ENCODE data around the gene CETN1. TPM values are rescaled to one million over a fixed set of nuclear protein-coding genes. Genes with fewer than 3 reads are reported as not detected.

CETN1 gene
- not detected for total RNA-seq

DNA sequence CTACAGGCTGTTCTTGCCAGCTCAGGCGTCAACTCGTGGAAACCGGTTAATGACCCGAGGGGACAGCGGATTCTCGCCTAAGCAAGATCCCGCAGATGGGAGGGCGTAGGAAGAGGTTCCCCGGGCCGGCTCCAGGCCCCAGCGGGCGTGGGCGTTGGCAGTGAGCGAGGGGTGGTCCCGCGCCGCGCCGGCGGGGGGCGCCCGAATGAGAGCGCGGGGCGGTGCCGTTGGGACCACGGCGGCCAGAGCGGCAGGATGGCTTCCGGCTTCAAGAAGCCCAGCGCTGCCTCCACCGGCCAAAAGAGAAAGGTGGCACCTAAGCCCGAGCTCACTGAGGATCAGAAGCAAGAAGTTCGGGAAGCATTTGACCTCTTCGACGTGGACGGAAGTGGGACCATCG, at the start of gene CETN1:
CETN1 (plus strand) TSS at position 227 of the 400 bp plus-strand sequence; CDS start at position 256, 29 bp downstream.
- no peaks in the 10 kb centered on the region for H3K9me3 Mint-ChIP-seq (ENCODE audit: low read depth)
- ChIA-PET CTCF (interaction anchor here (0.8 kb wide), 1 partner anchor 13 kb away, joined by 3 read pairs; no protein-coding TSS in a partner anchor), POLR2A (no interaction called here)
- H3K27ac Mint-ChIP-seq, result no peak within 1 kb of the TSS
- ATAC-seq (no peak), DNase-seq (no peak)
- H3K4me1 Mint-ChIP-seq, result no peaks in the 10 kb centered on the region
- no peak within 1 kb of the TSS for H3K4me3 Mint-ChIP-seq
- H3K27me3 Mint-ChIP-seq, result peaks cover 6% of the 10 kb centered on the region
- intact Hi-C loops (cut with DNase I, micrococcal nuclease), result no loop called here
- H3K36me3 Mint-ChIP-seq (ENCODE audit: low read depth), result no peaks in the 10 kb centered on the region

DNA sequence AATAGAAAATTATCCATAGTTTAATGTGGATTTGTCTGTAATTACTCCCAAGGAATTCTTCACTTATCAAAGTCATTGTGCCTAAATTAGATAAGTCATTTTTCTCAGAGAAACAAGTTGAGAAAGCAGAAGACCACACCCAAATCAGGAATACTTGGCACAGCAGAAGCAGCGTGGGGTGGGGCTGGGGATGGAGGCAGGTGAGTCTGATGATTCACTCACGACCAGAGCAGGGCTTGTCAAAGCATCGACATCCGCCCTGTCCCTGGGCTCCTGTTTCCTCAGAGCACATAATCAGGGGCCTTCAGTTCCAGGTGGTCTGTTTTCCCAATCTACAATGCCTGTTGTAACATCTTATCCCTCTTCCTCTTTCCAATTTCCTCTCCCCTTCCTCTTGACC, 48.2 kb upstream of the CETN1 start:
- no peak for DNase-seq
- intact Hi-C loops (cut with DNase I, micrococcal nuclease), result no loop called here
- Mint-ChIP-seq H3K9me3 (ENCODE audit: low read depth) (no peaks in the 10 kb centered on the region), H3K36me3 (ENCODE audit: low read depth) (no peaks in the 10 kb centered on the region), H3K27me3 (peaks cover 11% of the 10 kb centered on the region), H3K4me1 (no peaks in the 10 kb centered on the region), H3K27ac (no peak overlapping the region), H3K4me3 (no peak overlapping the region)
- ChIA-PET CTCF (no interaction called here), POLR2A (no interaction called here)
- no peak for ATAC-seq

DNA sequence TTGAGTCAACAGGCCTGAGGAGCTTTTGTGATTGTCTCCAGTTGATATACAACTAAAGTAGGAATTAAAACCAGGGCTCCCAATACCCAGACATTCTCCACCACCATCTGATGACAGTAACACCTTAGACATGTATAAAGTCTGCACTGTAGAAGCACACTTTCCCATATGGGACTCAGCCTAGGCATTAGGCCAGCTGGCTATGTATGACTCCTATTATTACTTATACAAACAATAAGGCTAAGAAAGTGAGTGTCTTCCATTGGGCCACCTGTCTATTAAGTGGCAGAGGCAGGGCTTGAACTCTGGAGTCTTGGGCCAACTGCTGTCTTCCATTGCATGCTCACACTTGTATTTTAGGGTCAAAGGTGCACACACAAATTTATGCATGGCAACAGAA, 47.5 kb upstream of the CETN1 start:
- CTCF ChIA-PET, result no interaction called here
- no peaks in the 10 kb centered on the region for H3K4me1 Mint-ChIP-seq
- H3K9me3 Mint-ChIP-seq (ENCODE audit: low read depth), result no peaks in the 10 kb centered on the region
- peaks cover 11% of the 10 kb centered on the region for H3K27me3 Mint-ChIP-seq
- H3K4me3 Mint-ChIP-seq, result no peak overlapping the region
- no peak for DNase-seq
- no peak for ATAC-seq
- H3K27ac Mint-ChIP-seq, result no peak overlapping the region
- no peaks in the 10 kb centered on the region for H3K36me3 Mint-ChIP-seq (ENCODE audit: low read depth)
- POLR2A ChIA-PET, result no interaction called here
- intact Hi-C loops (cut with DNase I, micrococcal nuclease), result no loop called here

DNA sequence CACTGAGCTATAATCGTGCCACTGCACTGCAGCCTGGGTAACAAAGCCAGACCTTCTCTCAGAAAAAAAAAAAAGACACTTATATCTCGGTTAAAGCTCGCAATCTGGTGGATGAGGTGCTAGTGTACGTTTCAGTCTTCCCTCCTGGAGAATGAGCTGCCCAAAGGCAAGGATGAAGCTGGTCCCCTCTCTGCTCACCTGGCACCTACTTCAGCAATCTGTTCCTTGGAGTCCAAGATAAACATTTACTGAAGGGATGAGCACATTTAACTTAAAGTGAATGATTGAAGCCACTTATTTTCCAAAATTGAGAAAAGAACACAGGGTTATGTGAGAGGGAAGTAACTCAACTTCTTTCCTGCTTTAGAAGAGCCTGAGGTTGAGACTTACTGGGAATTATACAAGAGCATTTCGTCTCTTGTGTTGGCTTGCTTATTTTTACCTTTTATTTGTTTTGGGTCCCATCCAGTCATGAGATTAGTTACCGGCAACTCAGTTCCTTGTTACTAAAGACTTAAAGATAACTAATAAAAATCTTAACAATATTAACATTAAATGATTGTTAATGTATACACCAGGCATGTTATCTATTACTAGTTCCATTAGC, 46.1 kb upstream of the CETN1 start:
- H3K4me1 Mint-ChIP-seq, result no peaks in the 10 kb centered on the region
- no peak for ATAC-seq
- no peak for DNase-seq
- POLR2A ChIA-PET, result interaction anchor here (0.6 kb wide), 1 partner anchor 580 kb away, joined by 9 read pairs; no protein-coding TSS in a partner anchor
- H3K27ac Mint-ChIP-seq, result no peak overlapping the region
- H3K36me3 Mint-ChIP-seq (ENCODE audit: low read depth), result no peaks in the 10 kb centered on the region
- CTCF ChIA-PET, result no interaction called here
- H3K9me3 Mint-ChIP-seq (ENCODE audit: low read depth), result no peaks in the 10 kb centered on the region
- H3K4me3 Mint-ChIP-seq, result no peak overlapping the region
- intact Hi-C loops (cut with DNase I, micrococcal nuclease), result no loop called here
- H3K27me3 Mint-ChIP-seq, result peaks cover 11% of the 10 kb centered on the region

DNA sequence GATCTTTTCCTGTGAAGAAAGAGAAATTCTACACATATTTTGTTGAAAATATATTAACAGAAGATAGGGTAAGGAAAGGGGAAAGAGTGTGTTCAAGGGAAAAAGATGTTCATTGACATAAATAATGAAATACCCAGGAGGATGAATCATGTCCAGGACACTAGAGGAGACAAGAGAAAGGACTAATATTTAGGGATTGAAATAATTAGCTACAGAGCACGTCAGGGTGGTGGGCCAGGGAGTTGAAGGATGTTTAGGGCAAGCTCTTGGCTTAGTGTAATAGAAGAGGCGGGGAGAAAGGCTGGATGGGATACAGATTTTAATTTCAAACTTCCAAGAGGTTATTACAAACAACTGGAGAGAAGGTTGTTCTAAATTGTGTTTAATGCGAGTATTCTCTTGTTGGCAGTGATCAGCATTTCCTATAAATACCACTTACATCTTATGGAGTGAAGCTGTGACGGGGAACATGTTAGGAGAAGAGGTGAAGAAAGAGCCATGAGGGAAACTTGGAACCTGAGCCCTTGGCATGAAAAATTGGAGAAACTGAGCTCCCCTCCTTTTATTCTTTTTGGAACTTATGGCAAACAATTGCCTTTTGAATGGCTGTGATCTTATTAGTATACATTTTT, 36.6 kb upstream of the CETN1 start:
- Mint-ChIP-seq H3K4me3 (no peak overlapping the region), H3K27me3 (no peaks in the 10 kb centered on the region), H3K4me1 (no peaks in the 10 kb centered on the region), H3K9me3 (ENCODE audit: low read depth) (no peaks in the 10 kb centered on the region), H3K27ac (no peak overlapping the region), H3K36me3 (ENCODE audit: low read depth) (no peaks in the 10 kb centered on the region)
- intact Hi-C loops (cut with DNase I, micrococcal nuclease), result no loop called here
- ATAC-seq (no peak), DNase-seq (no peak)
- POLR2A ChIA-PET, result no interaction called here
- CTCF ChIA-PET, result no interaction called here

DNA sequence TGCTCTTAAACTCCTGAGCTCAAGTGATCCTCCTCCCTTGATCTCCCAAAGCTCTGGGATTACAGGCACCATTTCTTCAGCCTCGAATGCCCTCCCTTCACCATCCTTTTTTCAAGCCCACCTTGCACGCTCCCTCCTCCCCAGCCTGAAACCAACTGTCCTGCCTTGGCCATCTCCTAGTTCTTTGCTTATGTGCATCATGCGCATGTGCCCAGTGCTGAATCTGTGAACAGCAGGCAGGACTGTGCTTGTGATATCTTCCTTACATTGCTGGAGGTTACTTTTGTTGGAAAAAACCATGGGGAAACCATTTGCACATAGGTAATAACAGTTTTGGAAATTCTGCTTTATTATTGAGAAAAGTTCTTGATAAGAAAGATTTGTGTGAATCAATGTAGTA, 30.2 kb upstream of the CETN1 start:
- ATAC-seq (no peak), DNase-seq (no peak)
- Mint-ChIP-seq H3K4me3 (no peak overlapping the region), H3K9me3 (ENCODE audit: low read depth) (no peaks in the 10 kb centered on the region), H3K4me1 (no peaks in the 10 kb centered on the region), H3K27me3 (no peaks in the 10 kb centered on the region), H3K27ac (no peak overlapping the region), H3K36me3 (ENCODE audit: low read depth) (no peaks in the 10 kb centered on the region)
- intact Hi-C loops (cut with DNase I, micrococcal nuclease), result no loop called here
- POLR2A ChIA-PET, result no interaction called here
- CTCF ChIA-PET, result no interaction called here

DNA sequence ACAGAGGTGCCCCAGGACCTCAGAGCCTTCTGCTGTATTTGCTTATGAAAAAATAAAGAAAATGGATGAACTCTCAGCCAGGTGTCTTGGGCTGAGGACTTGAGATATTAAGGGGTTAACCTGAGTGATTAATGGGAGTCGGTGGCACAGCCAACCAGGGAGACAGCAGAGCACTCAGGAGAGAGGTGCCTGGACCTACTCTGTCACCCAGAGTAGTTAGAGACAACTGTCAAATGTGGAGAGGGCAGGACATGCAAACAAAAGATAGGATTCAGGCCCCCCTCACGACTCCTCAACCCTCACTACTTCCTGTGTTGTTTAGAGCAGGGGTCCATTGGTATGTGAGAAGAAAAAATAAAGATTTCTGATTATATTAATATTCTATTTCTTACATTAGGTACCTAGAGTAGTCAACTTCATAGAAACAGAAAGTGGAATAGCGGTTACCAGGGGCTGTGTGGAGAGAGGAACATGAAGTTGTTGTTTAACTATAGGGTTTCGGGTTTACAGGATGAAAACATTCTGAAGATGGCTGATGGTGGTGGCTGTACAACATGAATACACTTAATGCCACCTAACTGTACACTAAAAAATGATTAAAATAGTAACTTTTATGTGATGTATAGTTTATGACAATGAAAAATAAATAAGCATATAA, 28.6 kb upstream of the CETN1 start:
- H3K27me3 Mint-ChIP-seq, result no peaks in the 10 kb centered on the region
- no peaks in the 10 kb centered on the region for H3K9me3 Mint-ChIP-seq (ENCODE audit: low read depth)
- ChIA-PET POLR2A (no interaction called here), CTCF (no interaction called here)
- intact Hi-C loops (cut with DNase I, micrococcal nuclease), result no loop called here
- no peak for ATAC-seq
- H3K36me3 Mint-ChIP-seq (ENCODE audit: low read depth), result no peaks in the 10 kb centered on the region
- no peak for DNase-seq
- H3K27ac Mint-ChIP-seq, result no peak overlapping the region
- H3K4me1 Mint-ChIP-seq, result no peaks in the 10 kb centered on the region
- no peak overlapping the region for H3K4me3 Mint-ChIP-seq

DNA sequence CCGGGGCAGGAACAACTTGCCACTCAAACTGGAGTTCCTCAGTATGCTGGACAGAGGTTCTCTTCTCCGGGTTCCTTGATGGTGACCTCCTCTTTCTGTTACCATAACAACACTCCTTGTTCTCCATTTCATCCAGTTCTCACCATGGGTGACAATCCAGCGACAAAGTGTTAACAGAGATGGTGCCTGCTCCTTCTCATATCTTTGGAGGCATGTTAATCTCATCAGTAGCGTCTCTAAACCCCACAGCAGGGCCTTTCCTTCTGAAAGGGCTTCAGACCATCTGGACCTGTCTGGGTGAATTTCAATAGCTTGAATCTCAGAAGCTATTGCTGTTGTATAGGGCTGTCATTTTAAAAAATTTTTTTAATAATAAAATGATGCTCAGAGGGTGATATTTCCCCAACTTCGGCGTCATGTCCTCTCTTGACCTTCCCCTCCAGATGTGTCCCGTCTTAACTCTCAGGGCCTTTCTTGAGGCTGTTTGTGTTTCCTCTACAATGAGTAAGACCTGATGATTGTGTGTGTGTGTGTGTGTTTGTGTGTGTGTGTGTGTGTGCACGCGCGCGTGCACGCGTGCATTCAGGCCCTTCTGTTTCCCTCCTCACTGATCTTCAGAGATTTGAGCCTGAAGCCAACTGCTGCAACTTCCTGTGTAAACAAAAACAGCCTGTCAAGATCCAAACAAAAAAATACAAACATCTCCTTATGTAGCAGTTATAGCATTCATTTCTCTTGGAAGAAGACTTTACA, 24.3 kb upstream of the CETN1 start:
- no peak for DNase-seq
- no peaks in the 10 kb centered on the region for H3K9me3 Mint-ChIP-seq (ENCODE audit: low read depth)
- no peaks in the 10 kb centered on the region for H3K36me3 Mint-ChIP-seq (ENCODE audit: low read depth)
- no peaks in the 10 kb centered on the region for H3K4me1 Mint-ChIP-seq
- ChIA-PET CTCF (no interaction called here), POLR2A (no interaction called here)
- no peaks in the 10 kb centered on the region for H3K27me3 Mint-ChIP-seq
- no peak overlapping the region for H3K27ac Mint-ChIP-seq
- no peak overlapping the region for H3K4me3 Mint-ChIP-seq
- intact Hi-C loops (cut with DNase I, micrococcal nuclease), result no loop called here
- no peak for ATAC-seq

DNA sequence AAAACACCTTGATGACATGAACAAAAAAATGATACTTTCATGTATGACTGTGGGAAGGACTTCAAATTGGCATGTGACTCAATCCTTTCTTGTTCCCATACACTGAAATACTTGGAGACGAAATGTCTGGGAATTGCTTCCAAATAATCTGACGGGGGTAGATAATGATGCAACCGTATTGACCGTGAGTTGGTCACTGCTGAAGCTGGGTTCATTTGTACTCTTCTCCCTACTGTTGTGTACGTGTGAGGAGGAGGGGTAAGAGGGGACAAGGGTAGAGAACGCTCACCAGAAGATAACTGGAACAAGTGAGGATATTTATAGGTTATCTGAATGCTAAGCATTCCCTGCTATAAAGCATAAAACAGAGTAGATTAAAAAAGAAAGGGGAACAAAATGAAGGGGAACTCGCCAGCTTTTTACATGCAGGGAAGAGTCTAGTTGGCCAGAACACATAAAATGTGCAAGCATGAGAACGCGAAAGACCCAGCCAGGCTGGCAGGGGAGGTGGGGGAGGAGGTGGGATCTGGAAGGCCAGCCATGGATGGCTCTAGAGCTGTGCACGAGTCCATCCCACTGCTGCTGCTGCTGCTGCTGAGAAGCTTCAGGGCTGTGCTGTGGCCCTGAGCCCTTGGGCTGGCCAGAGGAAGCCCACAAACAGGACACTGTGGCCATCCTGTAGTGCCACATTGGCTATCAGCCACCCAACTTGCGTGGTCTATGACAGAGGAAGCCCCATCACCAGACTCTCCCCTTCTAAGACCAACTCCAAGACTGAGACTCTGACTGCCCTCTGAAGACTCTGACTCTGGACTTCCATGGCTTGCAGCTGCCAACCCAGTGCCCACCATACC, 15.2 kb upstream of the CETN1 start:
- ChIA-PET POLR2A (no interaction called here), CTCF (interaction anchor here (0.6 kb wide), 1 partner anchor 168 kb away, joined by 3 read pairs; no protein-coding TSS in a partner anchor)
- Mint-ChIP-seq H3K4me1 (no peaks in the 10 kb centered on the region), H3K4me3 (no peak overlapping the region), H3K36me3 (ENCODE audit: low read depth) (no peaks in the 10 kb centered on the region), H3K27ac (no peak overlapping the region), H3K9me3 (ENCODE audit: low read depth) (no peaks in the 10 kb centered on the region), H3K27me3 (peaks cover 8% of the 10 kb centered on the region)
- ATAC-seq (no peak), DNase-seq (no peak)
- intact Hi-C loops (cut with DNase I, micrococcal nuclease), result no loop called here

DNA sequence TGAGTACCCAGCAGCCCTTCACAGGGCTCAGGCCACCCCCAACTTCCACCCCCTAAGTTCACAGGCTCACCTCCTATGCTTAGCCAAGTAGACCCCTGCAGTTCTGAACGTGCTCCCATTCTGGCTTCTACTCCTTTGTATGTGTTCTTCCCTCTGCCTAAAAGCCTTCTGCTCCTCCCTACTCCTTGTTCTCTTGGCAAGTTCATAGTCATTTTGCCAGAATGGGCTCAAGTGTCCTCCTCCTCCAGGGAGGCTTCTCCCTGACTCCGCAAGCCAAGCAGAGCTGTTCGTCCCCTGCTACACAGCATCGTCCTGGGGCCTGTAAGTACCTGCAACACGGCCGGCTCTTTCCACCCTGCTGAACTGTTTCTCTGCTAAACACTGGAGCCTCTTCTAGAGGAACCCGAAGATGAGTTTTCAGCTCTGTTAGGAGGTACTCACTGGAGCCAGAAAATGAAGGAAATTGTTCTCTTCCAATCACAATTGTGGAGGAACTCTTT, 14.6 kb upstream of the CETN1 start:
- peaks cover 8% of the 10 kb centered on the region for H3K27me3 Mint-ChIP-seq
- H3K9me3 Mint-ChIP-seq (ENCODE audit: low read depth), result no peaks in the 10 kb centered on the region
- H3K4me3 Mint-ChIP-seq, result no peak overlapping the region
- DNase-seq, result no peak
- ChIA-PET CTCF (interaction anchor here (0.6 kb wide), 1 partner anchor 169 kb away, joined by 3 read pairs; no protein-coding TSS in a partner anchor), POLR2A (no interaction called here)
- H3K27ac Mint-ChIP-seq, result no peak overlapping the region
- intact Hi-C loops (cut with DNase I, micrococcal nuclease), result no loop called here
- ATAC-seq, result no peak
- H3K4me1 Mint-ChIP-seq, result no peaks in the 10 kb centered on the region
- H3K36me3 Mint-ChIP-seq (ENCODE audit: low read depth), result no peaks in the 10 kb centered on the region

DNA sequence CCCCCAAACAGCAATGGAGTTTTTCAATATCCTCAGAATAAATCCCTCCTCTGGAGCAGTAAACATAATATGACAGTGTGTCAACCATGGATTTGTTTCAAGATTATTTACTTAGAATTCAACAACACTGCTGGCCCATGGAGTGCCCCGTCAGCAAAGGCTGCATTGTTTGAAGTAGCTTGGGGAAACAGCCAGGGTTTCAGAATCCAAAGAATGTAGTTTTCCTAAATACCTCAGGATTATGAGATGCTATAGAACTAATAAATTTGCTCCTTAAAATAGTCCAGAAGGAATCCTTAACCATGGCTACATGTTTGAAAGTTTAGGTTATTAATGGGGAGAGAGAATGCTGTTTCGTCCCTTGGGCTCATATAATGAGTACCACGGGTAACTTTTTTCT, 13.1 kb upstream of the CETN1 start:
- H3K27me3 Mint-ChIP-seq, result peaks cover 8% of the 10 kb centered on the region
- H3K4me1 Mint-ChIP-seq, result no peaks in the 10 kb centered on the region
- no peak overlapping the region for H3K4me3 Mint-ChIP-seq
- no peak overlapping the region for H3K27ac Mint-ChIP-seq
- H3K36me3 Mint-ChIP-seq (ENCODE audit: low read depth), result no peaks in the 10 kb centered on the region
- ChIA-PET POLR2A (no interaction called here), CTCF (no interaction called here)
- no peak for ATAC-seq
- no peak for DNase-seq
- H3K9me3 Mint-ChIP-seq (ENCODE audit: low read depth), result no peaks in the 10 kb centered on the region
- intact Hi-C loops (cut with DNase I, micrococcal nuclease), result no loop called here

Data from activated CD4-positive, alpha-beta T cell treated with anti-CD3 and anti-CD28 coated beads for 36 hours (primary cell).